Measurements from ENCODE around the gene CBARP.
"Not testable (repeated sequence)": the region's sequence is repeated elsewhere in the genome, so short reads cannot be mapped to it uniquely, and the experiment has no call there.

The CBARP gene

GRCh38 chr19:1210227-1210538 lies 27.6 kb downstream of the CBARP start:
- DNase-seq, result no peak
- ATAC-seq, result no peak

DNA sequence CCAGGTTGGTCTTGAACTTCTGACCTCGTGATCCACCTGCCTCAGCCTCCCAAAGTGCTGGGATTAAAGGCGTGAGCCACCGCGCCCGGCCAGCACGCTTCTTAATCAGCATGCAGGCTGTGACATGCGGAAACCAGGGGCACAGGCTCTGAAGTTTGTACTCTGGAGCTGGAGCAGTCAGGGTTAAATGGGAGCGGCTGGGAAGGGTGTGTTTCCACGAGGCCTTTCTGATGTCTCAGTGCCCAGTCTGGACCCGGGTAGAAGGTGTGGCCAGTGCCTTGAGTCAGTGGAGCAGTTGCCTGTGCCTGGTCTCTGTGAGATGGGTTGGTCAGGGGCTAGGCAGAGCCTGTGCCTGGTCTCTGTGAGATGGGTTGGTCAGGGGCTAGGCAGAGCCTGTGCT lies 29.0 kb downstream of the CBARP start:
- DNase-seq, ATAC-seq: not testable (repeated sequence)

DNA sequence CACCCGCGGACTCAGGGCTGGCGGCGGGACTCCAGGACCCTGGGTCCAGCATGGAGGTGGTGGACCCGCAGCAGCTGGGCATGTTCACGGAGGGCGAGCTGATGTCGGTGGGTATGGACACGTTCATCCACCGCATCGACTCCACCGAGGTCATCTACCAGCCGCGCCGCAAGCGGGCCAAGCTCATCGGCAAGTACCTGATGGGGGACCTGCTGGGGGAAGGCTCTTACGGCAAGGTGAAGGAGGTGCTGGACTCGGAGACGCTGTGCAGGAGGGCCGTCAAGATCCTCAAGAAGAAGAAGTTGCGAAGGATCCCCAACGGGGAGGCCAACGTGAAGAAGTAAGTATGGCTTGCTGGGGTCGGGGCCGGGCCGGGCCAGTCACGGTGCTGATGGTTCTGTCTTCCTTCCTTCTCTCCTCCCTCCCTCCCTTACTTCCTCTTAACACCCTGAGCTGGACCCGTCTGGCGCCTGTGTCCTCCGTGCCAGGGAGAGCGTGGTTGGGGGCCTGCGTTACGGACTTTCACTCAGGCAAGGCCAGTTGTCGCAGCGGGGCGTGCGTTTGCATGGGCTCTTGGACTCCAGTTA lies 30.8 kb downstream of the CBARP start:
- DNase-seq (peak; percentile 51), ATAC-seq (peak; percentile 1)

DNA sequence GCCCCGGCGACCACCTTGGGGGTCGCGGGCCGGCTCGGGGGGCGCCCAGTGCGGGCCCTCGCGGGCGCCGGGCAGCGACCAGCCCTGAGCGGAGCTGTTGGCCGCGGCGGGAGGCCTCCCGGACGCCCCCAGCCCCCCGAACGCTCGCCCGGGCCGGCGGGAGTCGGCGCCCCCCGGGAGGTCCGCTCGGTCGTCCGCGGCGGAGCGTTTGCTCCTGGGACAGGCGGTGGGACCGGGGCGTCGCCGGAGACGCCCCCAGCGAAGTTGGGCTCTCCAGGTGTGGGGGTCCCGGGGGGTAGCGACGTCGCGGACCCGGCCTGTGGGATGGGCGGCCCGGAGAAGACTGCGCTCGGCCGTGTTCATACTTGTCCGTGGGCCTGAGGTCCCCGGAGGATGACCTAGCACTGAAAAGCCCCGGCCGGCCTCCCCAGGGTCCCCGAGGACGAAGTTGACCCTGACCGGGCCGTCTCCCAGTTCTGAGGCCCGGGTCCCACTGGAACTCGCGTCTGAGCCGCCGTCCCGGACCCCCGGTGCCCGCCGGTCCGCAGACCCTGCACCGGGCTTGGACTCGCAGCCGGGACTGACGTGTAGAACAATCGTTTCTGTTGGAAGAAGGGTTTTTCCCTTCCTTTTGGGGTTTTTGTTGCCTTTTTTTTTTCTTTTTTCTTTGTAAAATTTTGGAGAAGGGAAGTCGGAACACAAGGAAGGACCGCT lies 31.5 kb downstream of the CBARP start:
- ATAC-seq (no peak), DNase-seq (peak; percentile 19)

DNA sequence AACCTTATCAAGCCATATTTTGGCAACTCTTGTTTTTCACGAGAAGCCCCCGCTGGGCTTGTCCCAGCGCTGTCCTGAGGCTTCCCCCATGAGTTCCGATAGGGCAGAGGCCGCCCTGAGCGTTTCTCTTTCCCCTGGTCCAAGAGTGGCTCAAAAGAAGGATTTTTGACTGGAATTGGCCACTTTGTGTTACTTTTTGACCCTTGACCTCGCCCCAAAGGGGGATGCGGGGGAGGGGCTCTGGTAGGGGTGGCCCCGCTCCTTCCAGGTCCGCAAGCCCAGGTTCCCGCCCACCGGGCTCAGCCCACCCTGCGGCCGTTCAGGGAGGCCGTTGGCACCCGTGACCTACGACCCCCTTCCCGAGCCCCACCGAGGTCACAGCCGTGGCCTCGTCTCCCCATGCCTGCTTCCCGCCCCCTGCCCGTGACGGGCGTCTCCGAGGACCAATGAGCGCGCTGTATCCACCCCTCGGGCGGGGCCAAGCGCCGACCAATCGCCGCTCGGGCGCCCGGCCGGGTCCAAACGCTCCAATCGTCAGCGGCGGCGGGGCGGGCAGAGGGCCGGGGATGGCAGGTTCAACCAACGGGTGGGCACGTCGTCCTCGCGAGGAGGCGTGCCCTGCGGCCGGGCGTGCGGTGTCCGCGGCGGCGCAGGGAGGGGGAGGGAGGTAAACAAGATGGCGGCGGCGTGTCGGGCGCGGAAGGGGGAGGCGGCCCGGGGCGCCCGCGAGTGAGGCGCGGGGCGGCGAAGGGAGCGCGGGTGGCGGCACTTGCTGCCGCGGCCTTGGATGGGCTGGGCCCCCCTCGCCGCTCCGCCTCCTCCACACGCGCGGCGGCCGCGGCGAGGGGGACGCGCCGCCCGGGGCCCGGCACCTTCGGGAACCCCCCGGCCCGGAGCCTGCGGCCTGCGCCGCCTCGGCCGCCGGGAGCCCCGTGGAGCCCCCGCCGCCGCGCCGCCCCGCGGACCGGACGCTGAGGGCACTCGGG lies 32.4 kb downstream of the CBARP start, which contains the start of gene STK11:
STK11 (plus strand) TSS at position 665 of the 986 bp plus-strand sequence. CDS start 1,136 bp downstream, outside the sequence.
- peak; percentile 100 for DNase-seq
- peak; percentile 99 for ATAC-seq

DNA sequence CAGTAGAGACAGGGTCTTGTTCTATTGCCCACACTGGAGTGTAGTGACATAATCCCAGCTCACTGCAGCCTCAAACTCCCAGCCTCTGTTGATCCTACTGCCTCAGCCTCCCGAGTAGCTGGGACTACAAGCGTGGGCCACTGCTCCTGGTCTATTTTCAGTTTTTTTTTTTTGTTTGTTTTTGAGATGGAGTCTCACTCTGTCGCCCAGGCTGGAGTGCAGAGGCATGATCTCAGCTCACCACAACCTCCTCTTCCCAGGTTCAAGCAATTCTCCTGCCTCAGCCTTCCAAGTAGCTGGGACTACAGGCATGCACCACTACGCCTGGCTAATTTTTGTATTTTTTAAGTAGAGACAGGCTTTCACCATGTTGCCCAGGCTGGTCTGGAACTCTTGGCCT lies 37.2 kb downstream of the CBARP start:
- ATAC-seq, DNase-seq: not testable (repeated sequence)

DNA sequence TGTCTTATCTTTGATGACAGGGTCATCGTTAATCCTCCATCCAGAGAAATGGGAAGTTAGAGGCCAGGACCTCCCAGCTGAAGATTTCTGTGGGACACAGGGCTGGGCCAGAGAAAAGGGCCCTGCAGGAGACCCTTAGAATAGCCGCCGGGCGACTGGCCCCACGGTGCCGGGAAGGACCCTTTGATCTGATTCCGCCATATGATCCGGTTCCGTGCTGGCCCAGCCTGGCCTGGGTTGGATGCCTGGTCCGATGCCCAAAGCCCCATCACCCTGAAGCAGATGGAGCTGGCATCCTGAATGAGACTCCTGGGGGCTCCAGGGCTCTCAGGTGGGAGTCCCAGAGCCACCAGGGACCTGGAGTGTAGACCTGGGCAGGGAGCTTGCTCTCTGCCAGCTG lies 38.3 kb downstream of the CBARP start:
- no peak for ATAC-seq
- DNase-seq, result no peak

- ATAC-seq, result peak; percentile 81
- peak; percentile 61 for DNase-seq
Observed at GRCh38 chr19:1189419-1189818, 48.4 kb downstream of the CBARP start.

GRCh38 chr19:1183543-1184172 lies 54.1 kb downstream of the CBARP start:
- ATAC-seq (peak; percentile 34), DNase-seq (no peak)

- ATAC-seq (no peak), DNase-seq (no peak)
Observed at GRCh38 chr19:1182727-1183126, 55.1 kb downstream of the CBARP start.

- DNase-seq, result no peak
- ATAC-seq, result no peak
Observed at GRCh38 chr19:1182068-1182467, 55.7 kb downstream of the CBARP start.

DNA sequence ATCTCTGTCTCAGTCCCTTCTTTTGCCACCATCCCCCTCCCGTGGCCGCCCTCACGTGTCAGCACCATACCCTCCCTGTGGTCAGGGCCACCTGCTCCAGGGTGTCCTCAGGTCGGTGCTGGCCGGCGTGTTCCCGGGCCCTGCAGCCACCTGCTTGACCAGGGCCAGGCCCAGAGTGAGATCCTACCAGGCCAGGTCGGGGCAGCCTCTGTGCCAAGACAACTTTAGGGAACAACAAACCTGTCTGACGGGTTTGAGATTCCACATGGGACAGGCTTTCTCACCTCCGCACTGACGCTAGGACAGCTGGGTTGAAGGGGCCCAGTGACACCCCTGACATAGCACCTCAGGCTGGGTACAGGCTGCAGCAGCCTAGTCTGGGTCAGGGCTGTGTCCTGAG lies 56.2 kb downstream of the CBARP start:
- DNase-seq, result no peak
- ATAC-seq, result no peak

All from stimulated activated naive CD8-positive, alpha-beta T cell treated with anti-CD3 and anti-CD28 coated beads, Interleukin-15, Interleukin-2, amounts not matched to agents 100 U/mL and 50 U/mL, for 24 hours (primary cell).